K562 (cell line): Measurements from ENCODE around the gene MSGN1. TPM values are rescaled to one million over a fixed set of nuclear protein-coding genes. Genes with fewer than 3 reads are reported as not detected.

ENCODE experiments used
- ATAC-seq: fragments of 200-7000 bp; cut with Tn5 transposase; 3 replicates; pipeline ENCODE4 v1.9.1; 2020; ENCODE audit warnings: moderate library complexity
- BruUV-seq: library from RNA; stranded (reverse); fragments of 400-500 nt; replicated peaks from 2 replicates; lab custom pipeline; 2021; lab: Mats Ljungman, UMichigan
- CTCF ChIA-PET: fragments of 300-600 bp; formaldehyde crosslinking; extraction: SDS; loops from one replicate; lab custom pipeline; 2021; ENCODE audit warnings: low intra/inter-chr PET ratio; lab: Yijun Ruan, JAX
- POLR2A ChIA-PET: fragments of 300-600, 350-650 bp; sonication (Branson Sonifier 250); formaldehyde crosslinking; extraction: SDS; loops from one replicate; lab custom pipeline; 2021; ENCODE audit warnings: antibody characterized with exemption, inconsistent platforms; lab: Yijun Ruan, JAX
- DNase-seq, 4 experiments: peaks; one replicate each; pipeline versions ENCODE4 v3.0.0 to v3.0.0-alpha.2; 2011 to 2018; ENCODE audit warnings: low spot score in 3 of 4, mixed read lengths in 3 of 4; ENCODE audit errors: extremely low read depth in 1 of 4
- FAIRE-seq: peaks from 2 replicates; lab custom pipeline; 2011; peaks lifted over from hg19 to GRCh38; lab: Jason Lieb, UNC
- H2AFZ ChIP-seq: 2 replicates; pipeline ENCODE4 v1.6.0; 2011; ENCODE audit warnings: low read depth, low read length, control low read depth, inconsistent platforms
- H3K27ac ChIP-seq: fragments of 200-600 bp; 3 replicates; pipeline ENCODE4 v1.8.0; 2011; ENCODE audit warnings: low read depth, mild to moderate bottlenecking, control low read depth, inconsistent platforms, low read length, moderate library complexity, mixed read lengths; ENCODE audit errors: extremely low read depth
- H3K27me3 ChIP-seq, 2 experiments: fragments of 300-600 bp in 1 of 2; 2 replicates in 1 of 2; 3 replicates in 1 of 2; pipeline versions ENCODE4 v1.6.0 to v1.8.0; 2011; ENCODE audit warnings: inconsistent platforms in 2 of 2, low read length in 2 of 2, mild to moderate bottlenecking in 1 of 2, mixed read lengths in 1 of 2, moderate library complexity in 1 of 2; ENCODE audit not compliant: control insufficient read depth in 2 of 2, insufficient read depth in 2 of 2
- H3K36me3 ChIP-seq: fragments of 300-600 bp; 3 replicates; pipeline ENCODE4 v1.8.0; 2011; ENCODE audit warnings: mild to moderate bottlenecking, low read length, inconsistent platforms; ENCODE audit not compliant: control insufficient read depth, insufficient read depth
- H3K4me1 ChIP-seq, 2 experiments: fragments of 200-600 bp in 1 of 2; replicated peaks in 1 of 2; 2 replicates in 1 of 2; 3 replicates in 1 of 2; pipeline versions ENCODE4 v1.5.1 to v1.8.0; 2011; ENCODE audit warnings: inconsistent platforms in 2 of 2, low read length in 2 of 2, mild to moderate bottlenecking in 1 of 2, mixed read lengths in 1 of 2, moderate library complexity in 1 of 2; ENCODE audit not compliant: control insufficient read depth in 2 of 2, insufficient read depth in 2 of 2
- H3K4me2 ChIP-seq: 2 replicates; pipeline ENCODE4 v1.6.1; 2011; ENCODE audit warnings: low read length, control low read depth, inconsistent platforms, mixed read lengths; ENCODE audit not compliant: insufficient read depth
- H3K4me3 ChIP-seq: fragments of 200-600 bp; sonication (generic), shearing (Covaris generic); 2 replicates; pipeline ENCODE4 v1.5.1; 2016; ENCODE audit warnings: control low read depth, inconsistent platforms
- H3K79me2 ChIP-seq: fragments of 200-600 bp; 3 replicates; pipeline ENCODE4 v1.8.0; 2011; ENCODE audit warnings: low read length, inconsistent platforms; ENCODE audit not compliant: control insufficient read depth, insufficient read depth
- H3K9ac ChIP-seq, 2 experiments: 2 replicates each; pipeline versions ENCODE4 v1.6.0 to v1.6.1; 2011; ENCODE audit warnings: low read depth in 2 of 2, low read length in 2 of 2, control low read depth in 1 of 2, inconsistent platforms in 1 of 2, mild to moderate bottlenecking in 1 of 2, mixed read lengths in 1 of 2; ENCODE audit not compliant: insufficient read depth in 1 of 2
- H3K9me1 ChIP-seq: one replicate; pipeline ENCODE4 v1.6.0; 2011; ENCODE audit warnings: inconsistent platforms, mild to moderate bottlenecking, low read length, moderate library complexity; ENCODE audit not compliant: control insufficient read depth, insufficient read depth
- H3K9me3 ChIP-seq: replicated peaks from 2 replicates; pipeline ENCODE4 v1.5.1; 2011; ENCODE audit warnings: low read depth, low read length, inconsistent platforms; ENCODE audit not compliant: control insufficient read depth, insufficient read depth
- H4K20me1 ChIP-seq: replicated peaks from 2 replicates; pipeline ENCODE4 v1.6.1; 2011; ENCODE audit warnings: low read length, inconsistent platforms, mixed read lengths; ENCODE audit not compliant: control insufficient read depth, insufficient read depth
- BHLHE40 ChIP-seq: IDR thresholded peaks from 2 replicates; pipeline ENCODE4 v1.6.1; 2011; ENCODE audit warnings: low read length, improper control_type of control experiment
- ELF1 ChIP-seq: fragments of 200-800 bp; sonication (Bioruptor generic); IDR thresholded peaks from 2 replicates; pipeline ENCODE4 v1.6.1; 2016; ENCODE audit warnings: missing genetic modification characterization, missing compliant biosample characterization
- ELF2 ChIP-seq: fragments of 250-450 bp; sonication (Bioruptor Pico); IDR thresholded peaks from 2 replicates; pipeline ENCODE4 v1.5.0; 2021; ENCODE audit warnings: mild to moderate bottlenecking
- EWSR1 ChIP-seq: fragments of 450-650 bp; IDR thresholded peaks from 2 replicates; pipeline ENCODE4 v1.6.1; 2018; ENCODE audit warnings: borderline replicate concordance, mild to moderate bottlenecking, low read depth, moderate library complexity; ENCODE audit not compliant: partially characterized antibody
- GTF2F1 ChIP-seq: IDR thresholded peaks from 2 replicates; pipeline ENCODE4 v1.6.1; 2011; ENCODE audit warnings: low read depth, low read length, improper control_type of control experiment
- KDM1A ChIP-seq, 2 experiments: fragments of 450-650 bp; IDR thresholded peaks; 2 replicates each; pipeline ENCODE4 v1.6.1; 2016; ENCODE audit warnings: mild to moderate bottlenecking in 2 of 2
- MAFF ChIP-seq: IDR thresholded peaks from 2 replicates; pipeline ENCODE4 v1.6.1; 2012; ENCODE audit warnings: low read length, improper control_type of control experiment
- NFRKB ChIP-seq: fragments of 450-650 bp; IDR thresholded peaks from 2 replicates; pipeline ENCODE4 v1.6.1; 2016; ENCODE audit warnings: low read depth
- PPARD ChIP-seq: fragments of 250-450 bp; sonication (Bioruptor Pico); IDR thresholded peaks from 2 replicates; pipeline ENCODE4 v1.8.0; 2022; ENCODE audit warnings: inconsistent platforms, mild to moderate bottlenecking, moderate library complexity
- USF2 ChIP-seq: sonication (generic); formaldehyde crosslinking; IDR thresholded peaks from 2 replicates; pipeline ENCODE4 v1.5.0; 2020; ENCODE audit warnings: missing genetic modification reagents
- ZBTB12 ChIP-seq: fragments of 250-450 bp; sonication (Bioruptor Pico); IDR thresholded peaks from 2 replicates; pipeline ENCODE4 v1.4.0; 2020
- ZKSCAN3 ChIP-seq: fragments of 250-450 bp; sonication (Bioruptor Pico); IDR thresholded peaks from 2 replicates; pipeline ENCODE4 v1.4.0; 2020
- WGBS: fragments of 100-300 bp; shearing (Covaris generic); methylation state at CpG from one replicate; pipeline ENCODE4 v1.1.6; 2016; ENCODE audit warnings: low coverage, mixed read lengths; ENCODE audit not compliant: insufficient coverage; ENCODE audit errors: missing lambda C conversion rate; 5-methylcytosine and 5-hydroxymethylcytosine counted together
- in situ Hi-C: fragments of 300-500 bp; cut with MboI; formaldehyde crosslinking; loops from 4 replicates; pipeline ENCODE4 v1.15.0; 2018; ENCODE audit warnings: inconsistent platforms, mixed read lengths
- intact Hi-C: fragments of 100-400 bp; cut with micrococcal nuclease; formaldehyde crosslinking; loops from 2 replicates; pipeline ENCODE4 v1.14.2; 2022
- polyA plus RNA-seq, 8 experiments: library from polyadenylated mRNA; depleted of rRNA in 4 of 8; stranded (reverse) in 5 of 8; unstranded in 3 of 8; fragments of >200 nt; fragmentation: Nextera tagmentation in 2 of 8; fragmentation: Illumina TruSeq in 1 of 8; extraction: Ambion mirVana in 2 of 8; extraction: Trizol in 1 of 8; gene quantifications; 2 replicates each; pipeline versions ENCODE4 v1.2.1 to v1.2.3, GENCODE V29; 2011 to 2014; ENCODE audit warnings: inconsistent platforms in 1 of 8, missing spikeins in 1 of 8
- total RNA-seq, 7 experiments: library from RNA; depleted of rRNA in 6 of 7; stranded (reverse); fragments of >200 nt in 6 of 7; fragmentation: Illumina TruSeq in 2 of 7; extraction: Trizol in 2 of 7; gene quantifications; 2 replicates each; pipeline versions ENCODE4 v1.2.1 to v1.2.3, GENCODE V29; 2011 to 2021; ENCODE audit warnings: low replicate concordance in 1 of 7
- TF ChIP-seq, protein P1 (sequence below): fragments of 250-450 bp; sonication (Bioruptor Pico); IDR thresholded peaks from 2 replicates; pipeline ENCODE4 v1.5.0; 2021; ENCODE audit warnings: mild to moderate bottlenecking, borderline replicate concordance

Gene MSGN1
- total and polyA plus RNA-seq, 9 of the 15 experiments (the other 6 are each of a cell fraction or from before 2014, with no cell fraction given) = not detected

DNA sequence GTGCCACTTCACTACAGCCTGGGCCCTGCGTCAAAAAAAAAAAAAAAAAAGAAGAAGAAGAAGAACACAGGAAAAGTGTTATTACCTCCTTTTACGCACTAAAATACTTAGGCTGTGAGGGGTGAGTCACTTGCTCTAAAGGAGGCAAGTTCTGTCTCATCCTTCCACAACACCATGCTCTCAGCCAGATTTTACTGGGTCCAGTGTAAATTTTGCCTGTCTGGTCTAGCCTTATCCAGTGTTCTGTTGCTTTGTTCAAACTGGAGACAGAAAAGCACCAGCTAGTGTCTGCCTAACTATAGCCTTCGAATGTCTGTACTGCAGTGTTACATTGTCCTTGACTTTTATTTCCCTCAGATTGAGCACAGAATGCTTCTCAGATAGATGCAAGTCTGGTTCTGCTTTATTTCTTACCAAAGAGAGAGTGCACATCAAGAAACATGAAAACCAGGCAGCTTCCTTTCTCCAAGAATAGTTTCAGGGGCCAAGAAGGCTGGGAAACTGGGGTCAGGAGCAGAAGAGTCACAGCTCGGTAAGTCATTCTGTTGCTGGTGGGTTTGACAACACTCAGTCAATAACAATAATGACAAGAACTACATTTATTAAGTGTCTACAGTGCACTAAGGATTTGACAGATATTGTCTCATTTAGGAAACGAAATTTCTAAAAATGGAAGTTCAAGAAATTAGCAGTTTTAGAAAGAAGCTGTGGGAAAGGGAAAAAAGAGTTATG is 3.1 kb upstream of the MSGN1 start:
- intact Hi-C loops = no loop called here
- no peaks in the 10 kb centered on the region for H3K79me2 ChIP-seq
- FAIRE-seq = no peak

More for the DNA sequence above, 3.1 kb upstream of the MSGN1 start:
- DNase-seq (no peak), ATAC-seq (no peak)
- no peak overlapping the region for H2AFZ ChIP-seq
- no peak overlapping the region for H3K4me3 ChIP-seq
- in situ Hi-C loops = no loop called here
- H3K36me3 ChIP-seq = no peaks in the 10 kb centered on the region
- no peak overlapping the region for H3K9ac ChIP-seq
- no TSS peak for BruUV-seq
- no peaks in the 10 kb centered on the region for H4K20me1 ChIP-seq
- TF ChIP-seq ZBTB12 (CRISPR knock-in tag) (no peak), ELF1 (tag) (no peak), ELF2 (CRISPR knock-in tag) (no peak), PPARD (CRISPR knock-in tag) (no peak), MAFF (no peak), EWSR1 (no peak), NFRKB (no peak), KDM1A (IDR thresholded peaks at IDR 0.05) (no peak), ZKSCAN3 (CRISPR knock-in tag) (no peak), BHLHE40 (no peak), GTF2F1 (no peak), USF2 (CRISPR knock-in tag) (no peak)
- TF ChIP-seq, protein P1, sequence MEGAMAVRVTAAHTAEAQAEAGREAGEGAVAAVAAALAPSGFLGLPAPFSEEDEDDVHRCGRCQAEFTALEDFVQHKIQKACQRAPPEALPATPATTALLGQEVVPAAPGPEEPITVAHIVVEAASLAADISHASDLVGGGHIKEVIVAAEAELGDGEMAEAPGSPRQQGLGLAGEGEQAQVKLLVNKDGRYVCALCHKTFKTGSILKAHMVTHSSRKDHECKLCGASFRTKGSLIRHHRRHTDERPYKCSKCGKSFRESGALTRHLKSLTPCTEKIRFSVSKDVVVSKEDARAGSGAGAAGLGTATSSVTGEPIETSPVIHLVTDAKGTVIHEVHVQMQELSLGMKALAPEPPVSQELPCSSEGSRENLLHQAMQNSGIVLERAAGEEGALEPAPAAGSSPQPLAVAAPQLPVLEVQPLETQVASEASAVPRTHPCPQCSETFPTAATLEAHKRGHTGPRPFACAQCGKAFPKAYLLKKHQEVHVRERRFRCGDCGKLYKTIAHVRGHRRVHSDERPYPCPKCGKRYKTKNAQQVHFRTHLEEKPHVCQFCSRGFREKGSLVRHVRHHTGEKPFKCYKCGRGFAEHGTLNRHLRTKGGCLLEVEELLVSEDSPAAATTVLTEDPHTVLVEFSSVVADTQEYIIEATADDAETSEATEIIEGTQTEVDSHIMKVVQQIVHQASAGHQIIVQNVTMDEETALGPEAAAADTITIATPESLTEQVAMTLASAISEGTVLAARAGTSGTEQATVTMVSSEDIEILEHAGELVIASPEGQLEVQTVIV (CRISPR knock-in tag) = no peak
- TF ChIP-seq, all 486 proteins: peak for 0
- CTCF ChIA-PET = no interaction called here
- H3K27ac ChIP-seq = no peak overlapping the region
- POLR2A ChIA-PET = interaction anchor here (0.6 to 1.4 kb wide), 3 partner anchors 8 to 76 kb away, joined by 3 read pairs; no protein-coding TSS in a partner anchor
- WGBS = 0% methylated on average over 5 of the region's 5 CpGs
- no peaks in the 10 kb centered on the region for H3K9me1 ChIP-seq
- H3K4me1 ChIP-seq = no peaks in the 10 kb centered on the region
- H3K4me2 ChIP-seq = no peak overlapping the region
- H3K9me3 ChIP-seq = no peaks in the 10 kb centered on the region
- peaks cover 18 to 28% of the 10 kb centered on the region in 2 experiments; a peak in 4 of 5 replicates for H3K27me3 ChIP-seq
